Stomach (tissue), 4 donors: ENCODE results near the gene CACNA1G.

Experiments
- EP300 ChIP-seq: sonication (generic); formaldehyde crosslinking; IDR thresholded peaks from one replicate; pipeline ENCODE4 v1.6.1; 2017; ENCODE audit warnings: antibody characterized with exemption
- POLR2A ChIP-seq, 4 donors: fragments of 450-650 bp; IDR thresholded peaks; one replicate each; pipeline ENCODE4 v1.6.1; 2016; ENCODE audit warnings: antibody characterized with exemption in 4 of 4, control low read depth in 2 of 4, mild to moderate bottlenecking in 1 of 4, moderate library complexity in 1 of 4
- POLR2AphosphoS5 ChIP-seq, 3 donors: sonication (generic); formaldehyde crosslinking; IDR thresholded peaks; one replicate each; pipeline ENCODE4 v1.6.1; 2016; ENCODE audit warnings: antibody characterized with exemption in 3 of 3
- TF ChIP-seq, protein P1 (sequence below), 7 experiments: fragments of 450-650 bp in 4 of 7; fragments of 200-600 bp in 3 of 7; sonication (generic) in 3 of 7; IDR thresholded peaks; one replicate each; pipeline ENCODE4 v1.5.1; 2016 to 2019; ENCODE audit warnings: antibody characterized with exemption in 7 of 7, control low read depth in 2 of 7, mild to moderate bottlenecking in 1 of 7

DNA sequence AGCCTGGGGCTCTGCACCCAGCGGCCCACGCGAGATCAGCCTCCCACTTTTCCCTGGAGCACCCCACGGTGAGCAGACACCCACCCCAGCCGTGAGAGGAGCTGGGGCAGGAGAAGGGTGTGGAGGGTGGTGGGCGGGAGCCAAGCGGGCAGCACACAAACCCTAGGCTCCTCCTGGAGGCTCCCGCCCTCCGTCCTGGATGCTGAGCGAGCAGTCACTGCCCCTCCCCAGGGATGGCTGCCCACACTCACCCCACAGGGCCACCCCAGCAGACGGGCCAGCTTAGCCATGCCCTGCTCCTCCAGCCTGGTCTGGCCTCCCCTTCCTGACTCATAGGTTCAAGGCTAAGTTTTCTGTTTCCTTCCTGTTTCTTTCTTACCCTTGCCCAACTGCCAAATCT lies 58.4 kb downstream of the CACNA1G start:
- TF ChIP-seq, protein P1, sequence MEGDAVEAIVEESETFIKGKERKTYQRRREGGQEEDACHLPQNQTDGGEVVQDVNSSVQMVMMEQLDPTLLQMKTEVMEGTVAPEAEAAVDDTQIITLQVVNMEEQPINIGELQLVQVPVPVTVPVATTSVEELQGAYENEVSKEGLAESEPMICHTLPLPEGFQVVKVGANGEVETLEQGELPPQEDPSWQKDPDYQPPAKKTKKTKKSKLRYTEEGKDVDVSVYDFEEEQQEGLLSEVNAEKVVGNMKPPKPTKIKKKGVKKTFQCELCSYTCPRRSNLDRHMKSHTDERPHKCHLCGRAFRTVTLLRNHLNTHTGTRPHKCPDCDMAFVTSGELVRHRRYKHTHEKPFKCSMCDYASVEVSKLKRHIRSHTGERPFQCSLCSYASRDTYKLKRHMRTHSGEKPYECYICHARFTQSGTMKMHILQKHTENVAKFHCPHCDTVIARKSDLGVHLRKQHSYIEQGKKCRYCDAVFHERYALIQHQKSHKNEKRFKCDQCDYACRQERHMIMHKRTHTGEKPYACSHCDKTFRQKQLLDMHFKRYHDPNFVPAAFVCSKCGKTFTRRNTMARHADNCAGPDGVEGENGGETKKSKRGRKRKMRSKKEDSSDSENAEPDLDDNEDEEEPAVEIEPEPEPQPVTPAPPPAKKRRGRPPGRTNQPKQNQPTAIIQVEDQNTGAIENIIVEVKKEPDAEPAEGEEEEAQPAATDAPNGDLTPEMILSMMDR (IDR thresholded peaks at IDR 0.05) = no peak
- TF ChIP-seq POLR2A (IDR thresholded peaks at IDR 0.05) = no peak
- TF ChIP-seq EP300 = no peak
- no peak for TF ChIP-seq POLR2AphosphoS5 (IDR thresholded peaks at IDR 0.05)
